Liver (tissue), 9 donors: ENCODE measurements around the gene C22orf31. TPM values are rescaled to one million over a fixed set of nuclear protein-coding genes. Genes with fewer than 3 reads are reported as not detected.
A peak's percentile ranks its signal among the peaks of the same experiment; 100 is the strongest.

ENCODE experiments used
- DNase-seq: peaks from one replicate; pipeline ENCODE4 v3.0.0-alpha.2; 2017; ENCODE audit warnings: low spot score
- H3K27ac ChIP-seq, 2 donors: one replicate each; pipeline ENCODE4 v1.7.0; 2013; ENCODE audit warnings: inconsistent platforms in 2 of 2, low read length in 2 of 2, control low read depth in 1 of 2, low read depth in 1 of 2, mild to moderate bottlenecking in 1 of 2
- H3K27me3 ChIP-seq, 4 donors: one replicate each; pipeline versions ENCODE4 v1.6.1 to v1.7.0; 2013; ENCODE audit warnings: low read length in 3 of 4, inconsistent platforms in 1 of 4, mild to moderate bottlenecking in 1 of 4, moderate library complexity in 1 of 4; ENCODE audit not compliant: control insufficient read depth in 4 of 4, insufficient read depth in 4 of 4
- H3K36me3 ChIP-seq, 4 donors: one replicate each; pipeline versions ENCODE4 v1.6.1 to v1.7.0; 2013; ENCODE audit warnings: low read length in 3 of 4, mild to moderate bottlenecking in 3 of 4, low read depth in 1 of 4, moderate library complexity in 1 of 4; ENCODE audit not compliant: control insufficient read depth in 4 of 4, insufficient read depth in 3 of 4
- H3K4me1 ChIP-seq, 4 donors: one replicate each; pipeline versions ENCODE4 v1.6.1 to v1.7.0; 2013; ENCODE audit warnings: low read length in 3 of 4, mild to moderate bottlenecking in 3 of 4, moderate library complexity in 1 of 4; ENCODE audit not compliant: control insufficient read depth in 4 of 4, insufficient read depth in 4 of 4
- H3K4me3 ChIP-seq, 3 donors: one replicate each; pipeline versions ENCODE4 v1.6.1 to v1.7.0; 2013; ENCODE audit warnings: low read length in 3 of 3, control low read depth in 1 of 3, low read depth in 1 of 3, mild to moderate bottlenecking in 1 of 3
- H3K9ac ChIP-seq, 2 donors: one replicate each; pipeline ENCODE4 v1.7.0; 2013; ENCODE audit warnings: low read length in 2 of 2, mild to moderate bottlenecking in 2 of 2, moderate library complexity in 2 of 2, control low read depth in 1 of 2, low read depth in 1 of 2
- H3K9me3 ChIP-seq, 4 donors: one replicate each; pipeline versions ENCODE4 v1.6.1 to v1.7.0; 2013; ENCODE audit warnings: low read length in 3 of 4; ENCODE audit not compliant: control insufficient read depth in 4 of 4
- CTCF ChIP-seq: fragments of 150-350 bp; IDR thresholded peaks from 2 replicates; pipeline ENCODE4 v1.5.1; 2017; ENCODE audit warnings: improper control_type of control experiment, low read depth, low read length; ENCODE audit not compliant: missing input control
- HNF4A ChIP-seq, 2 donors: conservative IDR thresholded peaks; 2 replicates each; pipeline ENCODE4 v1.6.1; 2016; ENCODE audit warnings: antibody characterized with exemption in 2 of 2, mild to moderate bottlenecking in 2 of 2
- HNF4G ChIP-seq: IDR thresholded peaks from 2 replicates; pipeline ENCODE4 v1.6.1; 2016; ENCODE audit warnings: antibody characterized with exemption
- MAX ChIP-seq: IDR thresholded peaks from 2 replicates; pipeline ENCODE4 v1.6.1; 2016; ENCODE audit warnings: antibody characterized with exemption
- RAD21 ChIP-seq, 2 donors: IDR thresholded peaks; 2 replicates each; pipeline ENCODE4 v1.6.1; 2016; ENCODE audit warnings: antibody characterized with exemption in 2 of 2, mild to moderate bottlenecking in 2 of 2
- REST ChIP-seq: IDR thresholded peaks from 2 replicates; pipeline ENCODE4 v1.6.1; 2016; ENCODE audit warnings: antibody characterized with exemption, mild to moderate bottlenecking
- TAF1 ChIP-seq: conservative IDR thresholded peaks from 2 replicates; pipeline ENCODE4 v1.6.1; 2016; ENCODE audit warnings: antibody characterized with exemption, mild to moderate bottlenecking
- YY1 ChIP-seq: IDR thresholded peaks from 2 replicates; pipeline ENCODE4 v1.6.1; 2016; ENCODE audit warnings: antibody characterized with exemption, mild to moderate bottlenecking
- ZBTB33 ChIP-seq: IDR thresholded peaks from 2 replicates; pipeline ENCODE4 v1.6.1; 2016; ENCODE audit warnings: antibody characterized with exemption
- WGBS: extraction: QIAGEN DNeasy Blood & Tissue Kit; methylation state at CpG from one replicate; pipeline ENCODE4 v1.1.7; 2013; 5-methylcytosine and 5-hydroxymethylcytosine counted together
- polyA plus RNA-seq, 2 donors: library from polyadenylated mRNA; stranded (reverse) in 1 of 2; unstranded in 1 of 2; fragments of 200-250 nt in 1 of 2; fragments of >200 nt in 1 of 2; fragmentation: Nextera tagmentation in 1 of 2; extraction: Ambion mirVana in 1 of 2; gene quantifications; one replicate each; pipeline versions ENCODE4 v1.2.1 to v1.2.3, GENCODE V29; 2013 to 2015
- total RNA-seq, 2 donors: library from RNA; depleted of rRNA; stranded (reverse); fragments of >200 nt; gene quantifications; one replicate each; pipeline ENCODE4 v1.2.3, GENCODE V29; 2014
- donor health status: healthy.
- donor health status: healthy.
- donor health status: healthy.
- donor health status: healthy.
- donor health status: healthy.

C22orf31 gene
- total and polyA plus RNA-seq, 4 donors = 0.14 TPM; not detected in 3

GRCh38 chr22:29030016-29030617, 31.5 kb downstream of the C22orf31 start:
- Histone ChIP-seq H3K9me3 (no peaks in the 10 kb centered on the region), H3K4me3 (peak overlapping the region; percentile 20 to 64 (median 46)), H3K4me1 (peaks cover 15 to 47% (median 29%) of the 10 kb centered on the region in 4 donors), H3K27me3 (no peaks in the 10 kb centered on the region), H3K36me3 (no peaks in the 10 kb centered on the region), H3K27ac (peak overlapping the region; percentile 92 to 97), H3K9ac (peak overlapping the region; percentile 32 to 40)
- 14% methylated on average over 20 of the region's 20 CpGs for WGBS
- no peak for DNase-seq
- TF ChIP-seq RAD21 (IDR thresholded peaks at IDR 0.05) (peak in 1 of 2 donors; percentile 64), YY1 (peak; percentile 59), HNF4G (no peak), REST (no peak)

GRCh38 chr22:29029202-29030000, 32.2 kb downstream of the C22orf31 start:
- peak overlapping the region; percentile 92 to 97 for H3K27ac ChIP-seq
- no peaks in the 10 kb centered on the region for H3K9me3 ChIP-seq
- peak overlapping the region; percentile 32 to 40 for H3K9ac ChIP-seq
- H3K36me3 ChIP-seq = no peaks in the 10 kb centered on the region
- no peak for DNase-seq
- 85% methylated on average over 9 of the region's 9 CpGs for WGBS
- H3K27me3 ChIP-seq = no peaks in the 10 kb centered on the region
- no peak overlapping the region for H3K4me3 ChIP-seq
- peaks cover 15 to 49% (median 29%) of the 10 kb centered on the region in 4 donors for H3K4me1 ChIP-seq
- TF ChIP-seq MAX (no peak), ZBTB33 (no peak), HNF4A (conservative IDR thresholded peaks at IDR 0.05) (no peak), CTCF (no peak), RAD21 (IDR thresholded peaks at IDR 0.05) (no peak), YY1 (no peak), TAF1 (no peak), REST (no peak), HNF4G (no peak)
